Hepatocyte (in vitro differentiated cells): ENCODE data around the gene FBXW5.

Source experiments
- CTCF ChIP-seq: fragments of 200-600 bp; sonication (generic); IDR thresholded peaks from 2 replicates; pipeline ENCODE4 v1.5.1; 2016; ENCODE audit warnings: antibody characterized with exemption, mild to moderate bottlenecking; ENCODE audit not compliant: poor library complexity
- EZH2 ChIP-seq: fragments of 200-600 bp; sonication (generic); IDR thresholded peaks from 2 replicates; pipeline ENCODE4 v1.6.1; 2016; ENCODE audit warnings: antibody characterized with exemption, mild to moderate bottlenecking, borderline replicate concordance
- EZH2phosphoT487 ChIP-seq: fragments of 200-600 bp; sonication (generic); IDR thresholded peaks from one replicate; pipeline ENCODE4 v1.6.1; 2018; ENCODE audit warnings: antibody characterized with exemption, mild to moderate bottlenecking, low read depth, moderate library complexity; ENCODE audit not compliant: unreplicated experiment, severe bottlenecking

DNA sequence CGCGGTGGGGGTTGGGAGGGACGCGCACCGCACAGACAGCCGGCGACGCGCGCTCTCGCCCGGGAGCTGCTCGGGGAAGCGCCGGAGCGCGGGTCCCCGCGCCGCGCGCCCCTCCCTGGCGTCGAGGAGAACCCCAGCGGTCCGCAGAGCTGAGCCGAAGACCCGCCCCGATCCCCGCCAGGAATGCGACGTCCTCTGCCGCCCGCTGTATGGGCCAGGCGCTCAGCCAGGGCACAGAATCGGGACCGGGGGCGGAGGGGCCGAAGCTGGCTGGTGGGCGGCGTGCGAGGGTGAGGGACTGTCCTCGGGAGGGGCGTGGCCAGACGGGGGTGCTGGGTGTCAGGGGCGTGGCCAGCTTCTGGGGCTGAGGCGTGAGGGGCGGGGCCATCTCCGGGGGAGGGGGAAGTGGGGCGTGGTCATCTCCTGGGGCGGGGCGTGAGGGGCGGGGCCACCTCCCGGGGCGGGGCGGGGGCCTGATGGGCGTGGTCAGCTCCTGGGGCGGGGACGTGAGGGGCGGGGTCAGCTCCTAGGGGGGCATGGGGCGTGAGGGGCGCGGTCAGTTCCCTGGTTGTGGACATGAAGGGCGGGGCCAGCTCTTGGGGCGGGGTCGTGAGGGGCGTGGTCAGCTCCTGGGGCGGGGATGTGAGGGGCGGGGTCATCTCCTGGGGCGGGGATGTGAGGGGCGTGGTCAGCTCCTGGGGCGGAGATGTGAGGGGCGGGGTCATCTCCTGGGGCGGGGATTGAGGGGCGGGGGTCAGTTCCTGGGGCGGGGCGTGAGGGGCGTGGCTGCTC lies 33.7 kb upstream of the FBXW5 start:
- TF ChIP-seq CTCF (no peak), EZH2 (no peak), EZH2phosphoT487 (no peak)
